Measurements from ENCODE around the gene NISCH. TPM values are rescaled to one million over a fixed set of nuclear protein-coding genes. Genes with fewer than 3 reads are reported as not detected.

The NISCH gene
- total RNA-seq, 1 donor from 2014 or later, result 44.3 TPM

DNA sequence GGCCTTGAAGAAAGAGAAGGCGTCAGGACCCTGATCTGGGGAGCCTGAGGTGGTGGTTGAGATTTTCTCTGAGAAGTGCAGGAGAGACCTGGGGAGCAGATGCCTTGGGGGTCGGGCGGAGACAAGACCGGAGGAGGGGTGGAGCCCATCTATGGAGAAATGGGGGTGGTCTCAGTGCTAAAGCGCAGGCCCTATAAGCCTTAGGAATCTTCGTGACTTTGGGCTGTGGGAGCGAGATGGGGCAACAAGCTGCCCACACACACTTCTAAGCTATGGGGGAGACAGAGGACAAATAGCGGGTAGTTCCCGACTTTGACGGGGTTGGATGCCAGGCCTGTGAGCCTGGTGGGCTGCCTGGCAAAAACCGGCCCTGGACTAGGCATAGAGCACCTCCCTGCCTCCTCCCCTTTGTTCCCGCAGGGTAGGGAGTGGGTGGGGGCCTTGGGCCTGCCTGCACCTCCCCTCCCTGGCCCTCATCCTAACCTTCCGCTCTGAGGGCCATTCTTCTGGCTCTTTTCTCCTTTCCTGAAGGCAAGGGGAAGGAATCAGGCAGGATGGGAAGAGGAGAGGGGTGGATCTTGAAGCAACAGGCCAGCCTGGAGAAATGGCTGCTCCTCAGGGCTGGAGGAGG, 880 bp downstream of the NISCH start:
- Histone ChIP-seq H3K4me3 (peak overlapping the region; percentile 86), H3K36me3 (peaks cover 46% of the 10 kb centered on the region), H3K4me1 (peaks cover 37% of the 10 kb centered on the region), H3K9me3 (replicated peaks) (no peaks in the 10 kb centered on the region), H3K27ac (replicated peaks) (peak overlapping the region; percentile 97), H3K27me3 (ENCODE audit: low read depth) (no peaks in the 10 kb centered on the region)
- DNase-seq, result no peak
- TF ChIP-seq, protein P1, sequence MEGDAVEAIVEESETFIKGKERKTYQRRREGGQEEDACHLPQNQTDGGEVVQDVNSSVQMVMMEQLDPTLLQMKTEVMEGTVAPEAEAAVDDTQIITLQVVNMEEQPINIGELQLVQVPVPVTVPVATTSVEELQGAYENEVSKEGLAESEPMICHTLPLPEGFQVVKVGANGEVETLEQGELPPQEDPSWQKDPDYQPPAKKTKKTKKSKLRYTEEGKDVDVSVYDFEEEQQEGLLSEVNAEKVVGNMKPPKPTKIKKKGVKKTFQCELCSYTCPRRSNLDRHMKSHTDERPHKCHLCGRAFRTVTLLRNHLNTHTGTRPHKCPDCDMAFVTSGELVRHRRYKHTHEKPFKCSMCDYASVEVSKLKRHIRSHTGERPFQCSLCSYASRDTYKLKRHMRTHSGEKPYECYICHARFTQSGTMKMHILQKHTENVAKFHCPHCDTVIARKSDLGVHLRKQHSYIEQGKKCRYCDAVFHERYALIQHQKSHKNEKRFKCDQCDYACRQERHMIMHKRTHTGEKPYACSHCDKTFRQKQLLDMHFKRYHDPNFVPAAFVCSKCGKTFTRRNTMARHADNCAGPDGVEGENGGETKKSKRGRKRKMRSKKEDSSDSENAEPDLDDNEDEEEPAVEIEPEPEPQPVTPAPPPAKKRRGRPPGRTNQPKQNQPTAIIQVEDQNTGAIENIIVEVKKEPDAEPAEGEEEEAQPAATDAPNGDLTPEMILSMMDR (IDR thresholded peaks at IDR 0.05; ENCODE audit: borderline replicate concordance), result no peak
- intact Hi-C loops (cut with micrococcal nuclease), result no loop called here

DNA sequence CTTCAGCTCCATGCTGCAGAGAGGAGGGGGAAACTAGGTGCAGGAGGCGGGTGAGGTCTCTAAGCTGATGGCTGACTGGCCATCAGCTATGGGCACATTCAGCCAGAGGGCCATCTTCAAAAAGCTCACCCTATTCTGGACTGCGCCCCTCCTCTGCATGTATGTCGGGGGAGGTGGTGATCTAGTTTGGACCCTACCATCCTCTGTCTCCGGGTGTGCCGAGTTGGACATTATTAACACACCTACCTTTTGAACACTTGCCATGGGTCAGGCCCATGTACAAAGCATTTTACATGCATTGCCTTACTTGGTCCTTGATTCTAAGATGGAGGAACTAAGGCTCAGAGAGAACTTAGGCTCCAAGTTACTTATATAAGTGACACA, 1.4 kb downstream of the NISCH start:
- peaks cover 35% of the 10 kb centered on the region for H3K4me1 ChIP-seq
- H3K9me3 ChIP-seq (replicated peaks), result no peaks in the 10 kb centered on the region
- H3K27me3 ChIP-seq (ENCODE audit: low read depth), result no peaks in the 10 kb centered on the region
- TF ChIP-seq, protein P1 (IDR thresholded peaks at IDR 0.05; ENCODE audit: borderline replicate concordance), result no peak
- H3K4me3 ChIP-seq, result peak overlapping the region; percentile 86
- peak overlapping the region; percentile 97 for H3K27ac ChIP-seq (replicated peaks)
- no peak for DNase-seq
- intact Hi-C loops (cut with micrococcal nuclease), result no loop called here
- H3K36me3 ChIP-seq, result peaks cover 46% of the 10 kb centered on the region

DNA sequence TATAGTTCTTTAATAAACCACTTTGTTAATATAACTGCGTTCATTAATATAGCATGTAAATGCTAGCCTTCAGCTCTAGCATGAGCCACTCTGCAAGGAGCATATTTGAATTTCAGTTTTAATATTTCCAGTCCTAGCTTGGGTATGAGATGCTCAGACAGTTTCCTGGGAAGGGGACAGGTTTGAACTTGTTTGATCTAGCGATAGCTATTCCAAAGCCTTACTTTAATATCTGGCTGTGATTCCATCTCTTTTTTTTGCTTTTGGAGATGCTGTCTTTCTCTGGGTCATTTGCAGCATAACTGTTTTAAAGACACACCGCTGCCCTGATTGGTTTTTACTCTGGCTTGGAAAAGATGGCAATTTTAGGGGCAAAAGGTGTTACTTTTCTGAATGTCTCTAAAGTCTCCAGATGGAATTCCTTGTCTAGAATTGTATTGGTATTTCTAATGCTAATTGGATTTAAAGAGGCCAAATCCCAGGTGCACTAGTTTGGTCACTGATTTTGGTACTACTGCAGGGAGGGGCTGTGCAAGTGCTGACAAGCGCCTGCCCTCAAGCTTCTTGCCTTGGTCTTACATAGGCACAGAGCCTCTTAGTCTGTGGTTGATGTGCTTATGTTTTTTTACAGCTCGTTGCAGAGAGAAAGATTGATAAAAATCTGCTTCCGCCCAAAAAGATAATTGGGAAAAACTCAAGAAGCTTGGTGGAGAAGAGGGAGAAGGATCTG, 2.8 kb downstream of the NISCH start:
- TF ChIP-seq, protein P1 (IDR thresholded peaks at IDR 0.05; ENCODE audit: borderline replicate concordance), result no peak
- intact Hi-C loops (cut with micrococcal nuclease), result no loop called here
- DNase-seq, result no peak
- Histone ChIP-seq H3K27me3 (ENCODE audit: low read depth) (no peaks in the 10 kb centered on the region), H3K4me1 (peaks cover 35% of the 10 kb centered on the region), H3K9me3 (replicated peaks) (no peaks in the 10 kb centered on the region), H3K4me3 (no peak overlapping the region), H3K27ac (replicated peaks) (no peak overlapping the region), H3K36me3 (peaks cover 49% of the 10 kb centered on the region)

DNA sequence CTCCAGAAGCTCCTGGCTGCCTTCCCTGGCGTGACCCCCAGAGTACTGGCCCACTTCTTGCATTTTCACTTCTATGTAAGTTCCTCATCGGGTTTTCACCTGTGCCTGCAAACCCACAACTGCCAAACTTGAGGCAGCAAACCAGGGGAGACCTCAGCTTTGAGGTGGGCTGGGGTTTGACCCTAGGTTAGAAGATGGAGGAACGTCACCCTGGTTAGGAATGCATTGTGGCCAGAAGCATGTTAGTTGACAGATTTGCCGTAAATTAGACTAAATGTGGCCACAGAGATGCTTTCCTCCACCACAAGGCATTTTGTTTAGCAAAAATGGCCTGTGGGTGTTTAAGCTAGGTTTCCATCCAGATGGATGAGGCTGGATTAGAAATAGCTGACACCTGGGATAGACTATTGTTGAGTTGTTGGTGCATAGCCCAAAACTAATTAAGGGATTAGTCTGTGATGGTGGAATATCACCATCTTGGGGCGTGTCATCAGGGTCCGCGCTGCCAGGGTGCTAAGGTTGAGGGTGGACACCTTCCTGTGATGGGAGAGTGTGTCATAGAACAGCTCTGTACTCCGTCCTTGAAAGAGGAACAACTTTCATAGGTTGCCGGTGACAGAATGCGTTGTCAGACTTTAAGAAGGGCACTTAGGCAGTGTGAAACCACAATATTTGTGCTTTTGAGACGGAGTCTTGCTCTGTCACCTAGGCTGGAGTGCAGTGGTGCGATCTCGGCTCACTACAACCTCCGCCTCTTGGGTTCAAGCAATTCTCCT, 3.6 kb downstream of the NISCH start:
- intact Hi-C loops (cut with micrococcal nuclease), result no loop called here
- H3K27ac ChIP-seq (replicated peaks), result no peak overlapping the region
- H3K4me3 ChIP-seq, result no peak overlapping the region
- no peaks in the 10 kb centered on the region for H3K27me3 ChIP-seq (ENCODE audit: low read depth)
- TF ChIP-seq, protein P1 (IDR thresholded peaks at IDR 0.05; ENCODE audit: borderline replicate concordance), result no peak
- no peak for DNase-seq
- H3K9me3 ChIP-seq (replicated peaks), result no peaks in the 10 kb centered on the region
- peaks cover 35% of the 10 kb centered on the region for H3K4me1 ChIP-seq
- peaks cover 54% of the 10 kb centered on the region for H3K36me3 ChIP-seq

DNA sequence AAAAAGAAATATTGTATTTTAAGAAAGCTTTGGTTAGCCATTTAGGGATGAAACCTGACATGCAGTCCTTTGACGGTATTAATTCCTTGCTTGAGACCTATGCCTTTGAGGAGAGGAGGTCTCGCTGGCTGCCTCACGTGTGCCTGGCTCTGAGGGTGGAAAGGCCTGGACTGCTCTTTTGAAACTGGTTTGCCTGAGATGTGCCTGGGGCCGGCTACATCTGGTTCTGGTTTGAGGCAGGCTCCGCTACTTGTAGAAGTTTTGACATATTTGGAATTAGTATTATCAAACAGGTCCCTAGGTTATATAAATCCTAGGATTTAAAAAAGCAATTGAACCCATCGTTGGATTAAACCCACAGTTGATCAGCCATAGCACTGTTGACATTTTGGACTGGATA, 6.5 kb downstream of the NISCH start:
- H3K9me3 ChIP-seq (replicated peaks), result no peaks in the 10 kb centered on the region
- TF ChIP-seq, protein P1 (IDR thresholded peaks at IDR 0.05; ENCODE audit: borderline replicate concordance), result no peak
- H3K27ac ChIP-seq (replicated peaks), result no peak overlapping the region
- H3K4me3 ChIP-seq, result no peak overlapping the region
- no peak for DNase-seq
- intact Hi-C loops (cut with micrococcal nuclease), result no loop called here
- H3K36me3 ChIP-seq, result peaks cover 71% of the 10 kb centered on the region
- no peaks in the 10 kb centered on the region for H3K27me3 ChIP-seq (ENCODE audit: low read depth)
- H3K4me1 ChIP-seq, result peaks cover 20% of the 10 kb centered on the region
